HCT116 (cell line): ENCODE results near the gene THSD4.

Experiments
- CEBPB ChIP-seq: IDR thresholded peaks from 2 replicates; pipeline ENCODE4 v1.6.1; 2012; ENCODE audit warnings: low read depth
- EZH2phosphoT487 ChIP-seq: fragments of 200-600 bp; IDR thresholded peaks from 2 replicates; pipeline ENCODE4 v1.6.1; 2018; ENCODE audit warnings: antibody characterized with exemption, borderline replicate concordance
- POLR2A ChIP-seq: IDR thresholded peaks from 2 replicates; pipeline ENCODE4 v1.7.0; 2011; ENCODE audit warnings: borderline replicate concordance; ENCODE audit not compliant: insufficient read depth, insufficient read length; ENCODE audit errors: extremely low read depth
- ZNF274 ChIP-seq: fragments of 200-500 bp; sonication (Bioruptor generic); IDR thresholded peaks from 2 replicates; pipeline ENCODE4 v1.6.1; 2014; ENCODE audit warnings: mild to moderate bottlenecking, low read depth, low read length, inconsistent platforms
- TF ChIP-seq, protein P1 (sequence below), 3 experiments: fragments of 200-600 bp in 1 of 3; sonication (generic) in 1 of 3; IDR thresholded peaks in 2 of 3; conservative IDR thresholded peaks in 1 of 3; 2 replicates each; pipeline ENCODE4 v1.5.1; 2012 to 2017; ENCODE audit warnings: low read depth in 2 of 3, low read length in 2 of 3, antibody characterized with exemption in 1 of 3, borderline replicate concordance in 1 of 3, control low read depth in 1 of 3, mild to moderate bottlenecking in 1 of 3, mixed read lengths in 1 of 3, mixed run types in 1 of 3, moderate library complexity in 1 of 3; ENCODE audit not compliant: insufficient read depth in 1 of 3

- TF ChIP-seq, protein P1, sequence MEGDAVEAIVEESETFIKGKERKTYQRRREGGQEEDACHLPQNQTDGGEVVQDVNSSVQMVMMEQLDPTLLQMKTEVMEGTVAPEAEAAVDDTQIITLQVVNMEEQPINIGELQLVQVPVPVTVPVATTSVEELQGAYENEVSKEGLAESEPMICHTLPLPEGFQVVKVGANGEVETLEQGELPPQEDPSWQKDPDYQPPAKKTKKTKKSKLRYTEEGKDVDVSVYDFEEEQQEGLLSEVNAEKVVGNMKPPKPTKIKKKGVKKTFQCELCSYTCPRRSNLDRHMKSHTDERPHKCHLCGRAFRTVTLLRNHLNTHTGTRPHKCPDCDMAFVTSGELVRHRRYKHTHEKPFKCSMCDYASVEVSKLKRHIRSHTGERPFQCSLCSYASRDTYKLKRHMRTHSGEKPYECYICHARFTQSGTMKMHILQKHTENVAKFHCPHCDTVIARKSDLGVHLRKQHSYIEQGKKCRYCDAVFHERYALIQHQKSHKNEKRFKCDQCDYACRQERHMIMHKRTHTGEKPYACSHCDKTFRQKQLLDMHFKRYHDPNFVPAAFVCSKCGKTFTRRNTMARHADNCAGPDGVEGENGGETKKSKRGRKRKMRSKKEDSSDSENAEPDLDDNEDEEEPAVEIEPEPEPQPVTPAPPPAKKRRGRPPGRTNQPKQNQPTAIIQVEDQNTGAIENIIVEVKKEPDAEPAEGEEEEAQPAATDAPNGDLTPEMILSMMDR (IDR thresholded peaks at IDR 0.05 in 2 of 3, conservative IDR thresholded peaks at IDR 0.05 in 1 of 3; ENCODE audit: borderline replicate concordance in 1 of 3, insufficient read depth in 1 of 3, low read depth in 2 of 3, low read length in 2 of 3): no peak
- TF ChIP-seq POLR2A: no peak
- TF ChIP-seq EZH2phosphoT487: no peak
- no peak for TF ChIP-seq CEBPB
- TF ChIP-seq ZNF274: no peak
These were observed 74.4 kb downstream of the THSD4 start for GRCh38 chr15:71189718-71190117.
